GM12878 (cell line): ENCODE data around the gene SNTA1.
A peak's percentile ranks its signal among the peaks of the same experiment; 100 is the strongest.

Source experiments
- BMI1 ChIP-seq: fragments of 450-650 bp; IDR thresholded peaks from 2 replicates; pipeline ENCODE4 v1.6.1; 2016; ENCODE audit warnings: mild to moderate bottlenecking, moderate library complexity, borderline replicate concordance
- BRCA1 ChIP-seq: IDR thresholded peaks from 2 replicates; pipeline ENCODE4 v1.6.1; 2011; ENCODE audit warnings: low read depth, low read length, improper control_type of control experiment
- CEBPB ChIP-seq, 2 experiments: fragments of 150-350 bp in 1 of 2; IDR thresholded peaks; 2 replicates each; pipeline ENCODE4 v1.6.1; 2012 to 2014; ENCODE audit warnings: low read depth in 2 of 2, low read length in 2 of 2, borderline replicate concordance in 1 of 2, inconsistent platforms in 1 of 2
- CHD4 ChIP-seq: fragments of 200-600 bp; sonication (generic); IDR thresholded peaks from 2 replicates; pipeline ENCODE4 v1.6.1; 2016; ENCODE audit warnings: mild to moderate bottlenecking
- POLR2A ChIP-seq: IDR thresholded peaks from 2 replicates; pipeline ENCODE4 v1.6.1; 2011; ENCODE audit warnings: low read depth, mild to moderate bottlenecking, low read length
- POLR2AphosphoS5 ChIP-seq: IDR thresholded peaks from 2 replicates; pipeline ENCODE4 v1.6.1; 2011; ENCODE audit warnings: mild to moderate bottlenecking, low read length, inconsistent platforms
- RUNX3 ChIP-seq: IDR thresholded peaks from 2 replicates; pipeline ENCODE4 v1.6.1; 2012; ENCODE audit warnings: low read length, inconsistent platforms
- SUPT20H ChIP-seq: IDR thresholded peaks from 2 replicates; pipeline ENCODE4 v1.6.1; 2011; ENCODE audit warnings: low read depth, mild to moderate bottlenecking, low read length, moderate library complexity, borderline replicate concordance; ENCODE audit not compliant: control insufficient read depth
- YY1 ChIP-seq: IDR thresholded peaks from 2 replicates; pipeline ENCODE4 v1.6.1; 2011; ENCODE audit warnings: low read depth, mild to moderate bottlenecking, low read length
- ZNF24 ChIP-seq: fragments of 450-650 bp; IDR thresholded peaks from 2 replicates; pipeline ENCODE4 v1.6.1; 2017; ENCODE audit warnings: antibody characterized with exemption, mild to moderate bottlenecking
- TF ChIP-seq, protein P1 (sequence below), 3 experiments: IDR thresholded peaks in 2 of 3; conservative IDR thresholded peaks in 1 of 3; 2 replicates each; pipeline ENCODE4 v1.5.1; 2011; ENCODE audit warnings: low read depth in 3 of 3, low read length in 3 of 3, mild to moderate bottlenecking in 3 of 3, control low read depth in 2 of 3, moderate library complexity in 2 of 3, inconsistent platforms in 1 of 3, mixed read lengths in 1 of 3; ENCODE audit not compliant: control insufficient read depth in 2 of 3, insufficient read depth in 1 of 3; ENCODE audit errors: extremely low read depth in 1 of 3
- TF ChIP-seq, protein P2 (sequence below): IDR thresholded peaks from 2 replicates; pipeline ENCODE4 v1.6.1; 2012; ENCODE audit warnings: mild to moderate bottlenecking, low read depth, low read length

DNA sequence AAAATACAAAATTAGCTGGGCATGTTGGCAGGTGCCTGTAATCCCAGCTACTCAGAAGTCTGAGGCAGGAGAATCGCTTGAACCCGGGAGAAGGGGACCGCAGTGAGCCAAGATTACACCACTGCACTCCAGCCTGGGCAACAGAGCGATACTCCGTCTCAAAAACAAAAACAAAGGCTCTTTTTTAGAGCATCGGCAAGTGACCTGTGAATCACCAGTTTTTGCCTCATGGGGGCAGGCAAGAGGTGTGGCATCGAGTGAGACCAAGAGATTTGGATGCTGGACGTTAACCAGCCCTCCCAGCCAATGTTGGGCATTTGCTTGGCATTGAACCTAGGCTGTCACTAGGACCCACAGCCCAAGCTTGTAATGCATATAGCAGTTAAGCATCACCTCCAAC is 27.6 kb downstream of the SNTA1 start:
- TF ChIP-seq CEBPB (IDR thresholded peaks at IDR 0.05; ENCODE audit: borderline replicate concordance in 1 of 2, low read depth in 2 of 2, low read length in 2 of 2) (no peak), BMI1 (no peak), RUNX3 (no peak), SUPT20H (no peak), BRCA1 (no peak), POLR2A (no peak), POLR2AphosphoS5 (no peak), ZNF24 (no peak), CHD4 (no peak), YY1 (no peak)
- TF ChIP-seq, protein P1, sequence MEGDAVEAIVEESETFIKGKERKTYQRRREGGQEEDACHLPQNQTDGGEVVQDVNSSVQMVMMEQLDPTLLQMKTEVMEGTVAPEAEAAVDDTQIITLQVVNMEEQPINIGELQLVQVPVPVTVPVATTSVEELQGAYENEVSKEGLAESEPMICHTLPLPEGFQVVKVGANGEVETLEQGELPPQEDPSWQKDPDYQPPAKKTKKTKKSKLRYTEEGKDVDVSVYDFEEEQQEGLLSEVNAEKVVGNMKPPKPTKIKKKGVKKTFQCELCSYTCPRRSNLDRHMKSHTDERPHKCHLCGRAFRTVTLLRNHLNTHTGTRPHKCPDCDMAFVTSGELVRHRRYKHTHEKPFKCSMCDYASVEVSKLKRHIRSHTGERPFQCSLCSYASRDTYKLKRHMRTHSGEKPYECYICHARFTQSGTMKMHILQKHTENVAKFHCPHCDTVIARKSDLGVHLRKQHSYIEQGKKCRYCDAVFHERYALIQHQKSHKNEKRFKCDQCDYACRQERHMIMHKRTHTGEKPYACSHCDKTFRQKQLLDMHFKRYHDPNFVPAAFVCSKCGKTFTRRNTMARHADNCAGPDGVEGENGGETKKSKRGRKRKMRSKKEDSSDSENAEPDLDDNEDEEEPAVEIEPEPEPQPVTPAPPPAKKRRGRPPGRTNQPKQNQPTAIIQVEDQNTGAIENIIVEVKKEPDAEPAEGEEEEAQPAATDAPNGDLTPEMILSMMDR (IDR thresholded peaks at IDR 0.05 in 2 of 3, conservative IDR thresholded peaks at IDR 0.05 in 1 of 3; ENCODE audit: control insufficient read depth in 2 of 3, extremely low read depth in 1 of 3, insufficient read depth in 1 of 3, low read depth in 3 of 3, low read length in 3 of 3), result peak; percentile 24 to 44 (median 26); a peak in 4 of 6 replicates
- TF ChIP-seq, protein P2, sequence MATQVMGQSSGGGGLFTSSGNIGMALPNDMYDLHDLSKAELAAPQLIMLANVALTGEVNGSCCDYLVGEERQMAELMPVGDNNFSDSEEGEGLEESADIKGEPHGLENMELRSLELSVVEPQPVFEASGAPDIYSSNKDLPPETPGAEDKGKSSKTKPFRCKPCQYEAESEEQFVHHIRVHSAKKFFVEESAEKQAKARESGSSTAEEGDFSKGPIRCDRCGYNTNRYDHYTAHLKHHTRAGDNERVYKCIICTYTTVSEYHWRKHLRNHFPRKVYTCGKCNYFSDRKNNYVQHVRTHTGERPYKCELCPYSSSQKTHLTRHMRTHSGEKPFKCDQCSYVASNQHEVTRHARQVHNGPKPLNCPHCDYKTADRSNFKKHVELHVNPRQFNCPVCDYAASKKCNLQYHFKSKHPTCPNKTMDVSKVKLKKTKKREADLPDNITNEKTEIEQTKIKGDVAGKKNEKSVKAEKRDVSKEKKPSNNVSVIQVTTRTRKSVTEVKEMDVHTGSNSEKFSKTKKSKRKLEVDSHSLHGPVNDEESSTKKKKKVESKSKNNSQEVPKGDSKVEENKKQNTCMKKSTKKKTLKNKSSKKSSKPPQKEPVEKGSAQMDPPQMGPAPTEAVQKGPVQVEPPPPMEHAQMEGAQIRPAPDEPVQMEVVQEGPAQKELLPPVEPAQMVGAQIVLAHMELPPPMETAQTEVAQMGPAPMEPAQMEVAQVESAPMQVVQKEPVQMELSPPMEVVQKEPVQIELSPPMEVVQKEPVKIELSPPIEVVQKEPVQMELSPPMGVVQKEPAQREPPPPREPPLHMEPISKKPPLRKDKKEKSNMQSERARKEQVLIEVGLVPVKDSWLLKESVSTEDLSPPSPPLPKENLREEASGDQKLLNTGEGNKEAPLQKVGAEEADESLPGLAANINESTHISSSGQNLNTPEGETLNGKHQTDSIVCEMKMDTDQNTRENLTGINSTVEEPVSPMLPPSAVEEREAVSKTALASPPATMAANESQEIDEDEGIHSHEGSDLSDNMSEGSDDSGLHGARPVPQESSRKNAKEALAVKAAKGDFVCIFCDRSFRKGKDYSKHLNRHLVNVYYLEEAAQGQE, result no peak
